Right lobe of liver (tissue), 6 donors: ENCODE measurements around the gene MLEC. TPM values are rescaled to one million over a fixed set of nuclear protein-coding genes. Genes with fewer than 3 reads are reported as not detected.

Experiments
- ATAC-seq, 4 donors: fragments of 200-7000 bp; cut with Tn5 transposase; one replicate each; pipeline ENCODE4 v1.9.1; 2020; ENCODE audit warnings: mild to moderate bottlenecking in 4 of 4, moderate library complexity in 4 of 4
- DNase-seq, 3 donors: peaks; one replicate each; pipeline ENCODE4 v3.0.0-alpha.2; 2020
- H3K27ac ChIP-seq, 3 donors: fragments of 200-600 bp; one replicate each; pipeline ENCODE4 v1.8.0; 2022
- H3K27me3 ChIP-seq, 2 donors: fragments of 200-600 bp; one replicate each; pipeline ENCODE4 v1.8.0; 2022
- H3K36me3 ChIP-seq, 4 donors: fragments of 200-600 bp; sonication (generic) in 1 of 4; one replicate each; pipeline versions ENCODE4 v1.5.1 to v1.8.0; 2017 to 2022; ENCODE audit warnings: control low read depth in 1 of 4
- H3K4me1 ChIP-seq, 4 donors: fragments of 200-600 bp; sonication (generic) in 1 of 4; one replicate each; pipeline versions ENCODE4 v1.5.1 to v1.8.0; 2017 to 2022; ENCODE audit warnings: control low read depth in 1 of 4
- H3K4me3 ChIP-seq, 3 donors: fragments of 200-600 bp; one replicate each; pipeline ENCODE4 v1.8.0; 2022
- H3K9me3 ChIP-seq, 4 donors: fragments of 200-600 bp; sonication (generic) in 1 of 4; one replicate each; pipeline versions ENCODE4 v1.5.1 to v1.8.0; 2017 to 2022; ENCODE audit warnings: control low read depth in 1 of 4
- POLR2A ChIP-seq: fragments of 450-650 bp; IDR thresholded peaks from one replicate; pipeline ENCODE4 v1.6.1; 2017; ENCODE audit warnings: antibody characterized with exemption, mild to moderate bottlenecking
- WGBS: methylation state at CpG from one replicate; pipeline ENCODE4 v1.1.6; 2018; ENCODE audit warnings: low coverage, low lambda C conversion rate; ENCODE audit not compliant: insufficient coverage; ENCODE audit errors: missing lambda C conversion rate; 5-methylcytosine and 5-hydroxymethylcytosine counted together
- intact Hi-C, 2 donors: fragments of 100-400 bp; cut with DNase I; formaldehyde crosslinking; loops; one replicate each; pipeline versions ENCODE4 v1.11.2 to v1.14.1; 2022
- total RNA-seq, 6 experiments: library from RNA; depleted of rRNA in 2 of 6; stranded (reverse); fragments of >200 nt in 2 of 6; fragmentation: NEBNext Ultra II Directional in 3 of 6; extraction: Animal tissue kit (Norgen Biotek cat#: 25700) in 3 of 6; gene quantifications; one replicate each; pipeline versions ENCODE4 v1.1.0 to v1.2.4, GENCODE V29; 2016 to 2023
- TF ChIP-seq, protein P1 (sequence below), 4 donors: fragments of 200-600 bp in 3 of 4; fragments of 450-650 bp in 1 of 4; IDR thresholded peaks; one replicate each; pipeline versions ENCODE4 v1.5.1 to v1.8.0; 2016 to 2022; ENCODE audit warnings: antibody characterized with exemption in 4 of 4, mild to moderate bottlenecking in 2 of 4
- donor health status: DM: no; HTN: yes; CAD: no.
- donor health status: DM: no; HTN: no; CAD: no.
- donor health status: DM: no; HTN: no; CAD: no.
- donor health status: DM: no; HTN: yes; CAD: no.
- donor health status: DM: no; HTN: yes; CAD: no.

The MLEC gene
- total RNA-seq, 6 experiments from 2014 or later: 102 to 193 (median 126) TPM

GRCh38 chr12:120652656-120653435, 34.1 kb upstream of the MLEC start:
- no peaks in the 10 kb centered on the region for H3K9me3 ChIP-seq
- no peaks in the 10 kb centered on the region for H3K36me3 ChIP-seq
- intact Hi-C loops: loop anchor here in 1 of 2 donors (5.0 to 10.0 kb wide), 2 partner anchors 64 to 68 kb away; partner anchors contain the start of gene POP5
- H3K27ac ChIP-seq: no peak overlapping the region
- no peaks in the 10 kb centered on the region for H3K27me3 ChIP-seq
- TF ChIP-seq POLR2A: no peak
- TF ChIP-seq, protein P1, sequence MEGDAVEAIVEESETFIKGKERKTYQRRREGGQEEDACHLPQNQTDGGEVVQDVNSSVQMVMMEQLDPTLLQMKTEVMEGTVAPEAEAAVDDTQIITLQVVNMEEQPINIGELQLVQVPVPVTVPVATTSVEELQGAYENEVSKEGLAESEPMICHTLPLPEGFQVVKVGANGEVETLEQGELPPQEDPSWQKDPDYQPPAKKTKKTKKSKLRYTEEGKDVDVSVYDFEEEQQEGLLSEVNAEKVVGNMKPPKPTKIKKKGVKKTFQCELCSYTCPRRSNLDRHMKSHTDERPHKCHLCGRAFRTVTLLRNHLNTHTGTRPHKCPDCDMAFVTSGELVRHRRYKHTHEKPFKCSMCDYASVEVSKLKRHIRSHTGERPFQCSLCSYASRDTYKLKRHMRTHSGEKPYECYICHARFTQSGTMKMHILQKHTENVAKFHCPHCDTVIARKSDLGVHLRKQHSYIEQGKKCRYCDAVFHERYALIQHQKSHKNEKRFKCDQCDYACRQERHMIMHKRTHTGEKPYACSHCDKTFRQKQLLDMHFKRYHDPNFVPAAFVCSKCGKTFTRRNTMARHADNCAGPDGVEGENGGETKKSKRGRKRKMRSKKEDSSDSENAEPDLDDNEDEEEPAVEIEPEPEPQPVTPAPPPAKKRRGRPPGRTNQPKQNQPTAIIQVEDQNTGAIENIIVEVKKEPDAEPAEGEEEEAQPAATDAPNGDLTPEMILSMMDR (IDR thresholded peaks at IDR 0.05): no peak
- DNase-seq (peak in 1 of 3 donors; percentile 5), ATAC-seq (no peak)
- 62% methylated on average over 6 of the region's 10 CpGs for WGBS
- no peaks in the 10 kb centered on the region for H3K4me1 ChIP-seq
- H3K4me3 ChIP-seq: no peak overlapping the region

GRCh38 chr12:120653611-120654010, 33.3 kb upstream of the MLEC start:
- H3K36me3 ChIP-seq: no peaks in the 10 kb centered on the region
- ATAC-seq (no peak), DNase-seq (peak in 1 of 3 donors; percentile 9)
- no peak overlapping the region for H3K4me3 ChIP-seq
- no peak overlapping the region for H3K27ac ChIP-seq
- intact Hi-C loops: loop anchor here in 1 of 2 donors (5.0 to 10.0 kb wide), 2 partner anchors 64 to 69 kb away; partner anchors contain the start of gene POP5
- no peaks in the 10 kb centered on the region for H3K27me3 ChIP-seq
- 86% methylated on average over 8 of the region's 11 CpGs for WGBS
- no peaks in the 10 kb centered on the region for H3K9me3 ChIP-seq
- H3K4me1 ChIP-seq: no peaks in the 10 kb centered on the region
- TF ChIP-seq POLR2A: no peak
- TF ChIP-seq, protein P1 (IDR thresholded peaks at IDR 0.05): no peak

DNA sequence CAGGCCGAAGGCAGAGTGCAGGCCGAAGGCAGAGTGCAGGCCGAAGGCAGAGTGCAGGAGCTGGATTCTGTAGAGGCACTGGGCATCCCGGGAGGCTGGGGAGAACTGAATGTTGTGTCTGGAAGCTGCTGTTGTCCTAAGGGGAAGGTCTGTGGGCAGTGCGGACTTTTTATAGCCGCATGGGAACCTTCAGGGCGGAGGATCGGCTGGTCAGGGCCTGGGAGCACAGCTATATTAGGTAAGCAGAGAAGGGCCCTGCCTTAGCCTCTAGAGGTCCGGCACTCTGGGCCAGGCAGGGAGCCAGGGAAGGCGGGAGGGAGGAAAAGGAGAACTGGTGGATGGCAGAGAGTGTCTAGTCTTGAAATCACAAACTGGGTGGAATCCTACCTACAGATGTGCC, 32.3 kb upstream of the MLEC start:
- no peak overlapping the region for H3K4me3 ChIP-seq
- WGBS: 75% methylated on average over 2 of the region's 10 CpGs
- intact Hi-C loops: loop anchor here in 1 of 2 donors (5.0 to 10.0 kb wide), 2 partner anchors 63 to 70 kb away; partner anchors contain the start of gene POP5
- no peak overlapping the region for H3K27ac ChIP-seq
- H3K4me1 ChIP-seq: no peaks in the 10 kb centered on the region
- no peaks in the 10 kb centered on the region for H3K36me3 ChIP-seq
- DNase-seq (peak in 1 of 3 donors; percentile 14), ATAC-seq (peak in 1 of 4 donors; percentile 17)
- no peaks in the 10 kb centered on the region for H3K27me3 ChIP-seq
- TF ChIP-seq, protein P1 (IDR thresholded peaks at IDR 0.05): no peak
- TF ChIP-seq POLR2A: no peak
- no peaks in the 10 kb centered on the region for H3K9me3 ChIP-seq

- no peak overlapping the region for H3K4me3 ChIP-seq
- H3K27ac ChIP-seq: no peak overlapping the region
- H3K9me3 ChIP-seq: no peaks in the 10 kb centered on the region
- no peak for DNase-seq
- intact Hi-C loops: loop anchor here in 1 of 2 donors (10.0 kb wide), 1 partner anchor 71 kb away; the partner anchor contains the start of gene POP5
- TF ChIP-seq, protein P1 (IDR thresholded peaks at IDR 0.05): no peak
- TF ChIP-seq POLR2A: no peak
- WGBS: 90% methylated on average over 7 of the region's 14 CpGs
- H3K27me3 ChIP-seq: no peaks in the 10 kb centered on the region
- no peak for ATAC-seq
- no peaks in the 10 kb centered on the region for H3K4me1 ChIP-seq
- no peaks in the 10 kb centered on the region for H3K36me3 ChIP-seq
Observed at GRCh38 chr12:120656008-120656407, 30.9 kb upstream of the MLEC start.
